B cell (primary cell): Measurements from ENCODE around the gene KRT84. TPM values are rescaled to one million over a fixed set of nuclear protein-coding genes. Genes with fewer than 3 reads are reported as not detected.

Experiments used
- ATAC-seq: fragments of 200-7000 bp; cut with Tn5 transposase; one replicate; pipeline ENCODE4 v1.10.0; 2021; ENCODE audit warnings: low read depth, mild to moderate bottlenecking, moderate number of reproducible peaks, moderate library complexity
- CTCF ChIA-PET: fragments of 350-600 bp; sonication (Branson Sonifier 250); formaldehyde crosslinking; loops from one replicate; lab custom pipeline; 2021; ENCODE audit warnings: antibody characterized with exemption, inconsistent platforms; lab: Charles Lee
- POLR2A ChIA-PET: fragments of 350-600 bp; sonication (Branson Sonifier 250); formaldehyde crosslinking; loops from one replicate; lab custom pipeline; 2021; ENCODE audit warnings: antibody characterized with exemption; lab: Charles Lee
- DNase-seq: peaks from one replicate; pipeline ENCODE4 v3.0.0; 2013
- H2AFZ ChIP-seq: 2 replicates; pipeline ENCODE4 v1.6.1; 2012; ENCODE audit warnings: mild to moderate bottlenecking, low read depth, low read length; ENCODE audit not compliant: insufficient read depth, poor library complexity, severe bottlenecking
- H3K27ac ChIP-seq, 2 donors: 1 replicate in 1 of 2; 2 replicates in 1 of 2; pipeline ENCODE4 v1.5.1; 2012 to 2013; ENCODE audit warnings: low read length in 2 of 2, mild to moderate bottlenecking in 2 of 2, moderate library complexity in 1 of 2
- H3K27me3 ChIP-seq, 4 experiments: fragments of 200-600 bp in 1 of 4; sonication (generic) in 1 of 4; replicated peaks in 1 of 4; 1 replicate in 2 of 4; 2 replicates in 2 of 4; pipeline versions ENCODE4 v1.6.1 to v1.7.0; 2013 to 2016; ENCODE audit warnings: low read length in 3 of 4, mild to moderate bottlenecking in 2 of 4, mixed read lengths in 1 of 4, moderate library complexity in 1 of 4; ENCODE audit not compliant: insufficient read depth in 4 of 4, control insufficient read depth in 3 of 4; ENCODE audit errors: control extremely low read depth in 1 of 4
- H3K36me3 ChIP-seq, 2 experiments: replicated peaks in 1 of 2; 1 replicate in 1 of 2; 2 replicates in 1 of 2; pipeline versions ENCODE4 v1.6.1 to v1.7.1; 2013; ENCODE audit warnings: low read length in 1 of 2; ENCODE audit not compliant: insufficient read depth in 2 of 2, control insufficient read depth in 1 of 2; ENCODE audit errors: control extremely low read depth in 1 of 2, extremely low read depth in 1 of 2
- H3K4me1 ChIP-seq, 2 donors: fragments of 200-600 bp in 1 of 2; sonication (generic) in 1 of 2; 1 replicate in 1 of 2; 2 replicates in 1 of 2; pipeline versions ENCODE4 v1.5.1 to v1.6.1; 2013 to 2017; ENCODE audit warnings: low read length in 2 of 2; ENCODE audit not compliant: control insufficient read depth in 2 of 2, insufficient read depth in 2 of 2
- H3K4me2 ChIP-seq: replicated peaks from 2 replicates; pipeline ENCODE3; 2012; ENCODE audit warnings: mild to moderate bottlenecking, low read depth, low read length; ENCODE audit not compliant: poor library complexity, severe bottlenecking
- H3K4me3 ChIP-seq, 5 experiments: fragments of 200-600 bp in 1 of 5; sonication (generic) in 1 of 5; 1 replicate in 3 of 5; 2 replicates in 2 of 5; pipeline versions ENCODE4 v1.5.1 to v1.7.0; 2011 to 2016; ENCODE audit warnings: low read length in 4 of 5, mild to moderate bottlenecking in 4 of 5, low read depth in 2 of 5, control low read depth in 1 of 5, moderate library complexity in 1 of 5; ENCODE audit not compliant: insufficient read depth in 1 of 5; ENCODE audit errors: control extremely low read depth in 1 of 5, extremely low read depth in 1 of 5
- H3K79me2 ChIP-seq: fragments of 200-600 bp; sonication (generic); one replicate; pipeline ENCODE4 v1.6.0; 2016; ENCODE audit warnings: low read length; ENCODE audit not compliant: control insufficient read depth, insufficient read depth
- H3K9ac ChIP-seq: fragments of 200-600 bp; sonication (generic); 2 replicates; pipeline ENCODE4 v1.6.1; 2017; ENCODE audit warnings: mild to moderate bottlenecking, low read length, moderate library complexity
- H3K9me3 ChIP-seq, 3 donors: one replicate each; pipeline versions ENCODE4 v1.6.1 to v1.7.1; 2013; ENCODE audit warnings: low read length in 2 of 3; ENCODE audit not compliant: control insufficient read depth in 2 of 3, insufficient read depth in 1 of 3; ENCODE audit errors: control extremely low read depth in 1 of 3
- H4K20me1 ChIP-seq: 2 replicates; pipeline ENCODE4 v1.6.0; 2012; ENCODE audit warnings: mild to moderate bottlenecking, low read length; ENCODE audit not compliant: insufficient read depth, control insufficient read depth, poor library complexity, severe bottlenecking
- H3K27ac Mint-ChIP-seq: one replicate; pipeline ENCODE4 v1.8.0; 2021; ENCODE audit warnings: mixed read lengths
- H3K27me3 Mint-ChIP-seq: one replicate; pipeline ENCODE4 v1.8.0; 2021; ENCODE audit warnings: mixed read lengths
- H3K4me1 Mint-ChIP-seq: one replicate; pipeline ENCODE4 v1.8.0; 2021; ENCODE audit warnings: mixed read lengths
- H3K4me3 Mint-ChIP-seq: one replicate; pipeline ENCODE4 v1.8.0; 2021; ENCODE audit warnings: mixed read lengths
- H3K9me3 Mint-ChIP-seq: one replicate; pipeline ENCODE4 v1.8.0; 2022; ENCODE audit warnings: mixed read lengths; ENCODE audit not compliant: insufficient read depth
- EZH2 ChIP-seq: IDR thresholded peaks from 2 replicates; pipeline ENCODE4 v1.6.1; 2012; ENCODE audit warnings: borderline replicate concordance, low read depth, mild to moderate bottlenecking, moderate library complexity, low read length; ENCODE audit not compliant: insufficient read depth, poor library complexity, severe bottlenecking
- whole genome bisulfite sequencing: methylation state at CpG from one replicate; pipeline ENCODE4 v1.1.5; 2013; ENCODE audit warnings: missing lambda C conversion rate; ENCODE audit not compliant: insufficient coverage; 5-methylcytosine and 5-hydroxymethylcytosine counted together
- intact Hi-C: fragments of 100-400 bp; cut with micrococcal nuclease; formaldehyde crosslinking; loops from one replicate; pipeline ENCODE4 v1.10.0; 2022
- polyA plus RNA-seq: library from polyadenylated mRNA; depleted of rRNA; stranded (reverse); fragments of >200 nt; gene quantifications from 2 replicates; pipeline ENCODE4 v1.2.3, GENCODE V29; 2012
- total RNA-seq, 2 donors: library from RNA; stranded (reverse); fragments of 120-200 nt in 1 of 2; gene quantifications; 1 replicate in 1 of 2; 2 replicates in 1 of 2; pipeline versions ENCODE4 v1.2.3 to v1.2.4, GENCODE V29; 2013 to 2022
- TF ChIP-seq, protein P1 (sequence below): fragments of 200-600 bp; IDR thresholded peaks from one replicate; pipeline ENCODE4 v1.8.0; 2022; ENCODE audit warnings: antibody characterized with exemption, mild to moderate bottlenecking

Gene KRT84
- total and polyA plus RNA-seq, 2 donors (not counting 1 experiment from before 2014, with no cell fraction given): not detected

DNA sequence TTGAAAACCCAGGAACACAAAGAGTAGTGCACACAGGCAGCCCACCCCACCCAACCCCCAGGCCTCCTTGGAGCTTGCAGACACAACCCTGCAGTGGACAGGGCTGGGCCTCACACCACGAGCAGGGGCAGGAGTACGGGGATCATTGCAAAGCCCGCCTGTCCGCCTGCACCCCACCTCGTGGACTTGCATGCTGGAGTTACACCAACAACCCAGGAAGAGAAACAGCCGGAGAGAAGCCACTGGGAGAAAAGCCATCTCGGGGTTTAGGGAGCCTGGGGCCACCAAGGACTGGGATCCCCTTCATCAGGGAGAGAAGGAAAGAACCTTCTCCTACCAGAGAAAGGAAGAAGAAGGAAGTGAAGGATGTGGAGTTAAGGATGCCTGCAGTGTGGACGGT is 8.2 kb downstream of the KRT84 start:
- Histone ChIP-seq H3K4me3 (no peak overlapping the region), H3K4me2 (no peak overlapping the region), H3K4me1 (no peaks in the 10 kb centered on the region), H3K27me3 (peaks cover 0 to 7% (median 1%) of the 10 kb centered on the region in 4 experiments), H2AFZ (no peak overlapping the region), H3K36me3 (no peaks in the 10 kb centered on the region), H4K20me1 (no peaks in the 10 kb centered on the region), H3K9me3 (no peaks in the 10 kb centered on the region), H3K27ac (no peak overlapping the region), H3K79me2 (no peaks in the 10 kb centered on the region), H3K9ac (no peak overlapping the region)
- H3K27me3 Mint-ChIP-seq: peaks cover 36% of the 10 kb centered on the region
- TF ChIP-seq, protein P1, sequence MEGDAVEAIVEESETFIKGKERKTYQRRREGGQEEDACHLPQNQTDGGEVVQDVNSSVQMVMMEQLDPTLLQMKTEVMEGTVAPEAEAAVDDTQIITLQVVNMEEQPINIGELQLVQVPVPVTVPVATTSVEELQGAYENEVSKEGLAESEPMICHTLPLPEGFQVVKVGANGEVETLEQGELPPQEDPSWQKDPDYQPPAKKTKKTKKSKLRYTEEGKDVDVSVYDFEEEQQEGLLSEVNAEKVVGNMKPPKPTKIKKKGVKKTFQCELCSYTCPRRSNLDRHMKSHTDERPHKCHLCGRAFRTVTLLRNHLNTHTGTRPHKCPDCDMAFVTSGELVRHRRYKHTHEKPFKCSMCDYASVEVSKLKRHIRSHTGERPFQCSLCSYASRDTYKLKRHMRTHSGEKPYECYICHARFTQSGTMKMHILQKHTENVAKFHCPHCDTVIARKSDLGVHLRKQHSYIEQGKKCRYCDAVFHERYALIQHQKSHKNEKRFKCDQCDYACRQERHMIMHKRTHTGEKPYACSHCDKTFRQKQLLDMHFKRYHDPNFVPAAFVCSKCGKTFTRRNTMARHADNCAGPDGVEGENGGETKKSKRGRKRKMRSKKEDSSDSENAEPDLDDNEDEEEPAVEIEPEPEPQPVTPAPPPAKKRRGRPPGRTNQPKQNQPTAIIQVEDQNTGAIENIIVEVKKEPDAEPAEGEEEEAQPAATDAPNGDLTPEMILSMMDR: no peak
- TF ChIP-seq EZH2: no peak
- ChIA-PET POLR2A (no interaction called here), CTCF (no interaction called here)
- DNase-seq: no peak
- no peak overlapping the region for H3K4me3 Mint-ChIP-seq
- no peak overlapping the region for H3K27ac Mint-ChIP-seq
- peaks cover 3% of the 10 kb centered on the region for H3K9me3 Mint-ChIP-seq
- H3K4me1 Mint-ChIP-seq: no peaks in the 10 kb centered on the region
- ATAC-seq: no peak
- intact Hi-C loops: no loop called here
- 80% methylated on average over 5 of the region's 8 CpGs for WGBS

DNA sequence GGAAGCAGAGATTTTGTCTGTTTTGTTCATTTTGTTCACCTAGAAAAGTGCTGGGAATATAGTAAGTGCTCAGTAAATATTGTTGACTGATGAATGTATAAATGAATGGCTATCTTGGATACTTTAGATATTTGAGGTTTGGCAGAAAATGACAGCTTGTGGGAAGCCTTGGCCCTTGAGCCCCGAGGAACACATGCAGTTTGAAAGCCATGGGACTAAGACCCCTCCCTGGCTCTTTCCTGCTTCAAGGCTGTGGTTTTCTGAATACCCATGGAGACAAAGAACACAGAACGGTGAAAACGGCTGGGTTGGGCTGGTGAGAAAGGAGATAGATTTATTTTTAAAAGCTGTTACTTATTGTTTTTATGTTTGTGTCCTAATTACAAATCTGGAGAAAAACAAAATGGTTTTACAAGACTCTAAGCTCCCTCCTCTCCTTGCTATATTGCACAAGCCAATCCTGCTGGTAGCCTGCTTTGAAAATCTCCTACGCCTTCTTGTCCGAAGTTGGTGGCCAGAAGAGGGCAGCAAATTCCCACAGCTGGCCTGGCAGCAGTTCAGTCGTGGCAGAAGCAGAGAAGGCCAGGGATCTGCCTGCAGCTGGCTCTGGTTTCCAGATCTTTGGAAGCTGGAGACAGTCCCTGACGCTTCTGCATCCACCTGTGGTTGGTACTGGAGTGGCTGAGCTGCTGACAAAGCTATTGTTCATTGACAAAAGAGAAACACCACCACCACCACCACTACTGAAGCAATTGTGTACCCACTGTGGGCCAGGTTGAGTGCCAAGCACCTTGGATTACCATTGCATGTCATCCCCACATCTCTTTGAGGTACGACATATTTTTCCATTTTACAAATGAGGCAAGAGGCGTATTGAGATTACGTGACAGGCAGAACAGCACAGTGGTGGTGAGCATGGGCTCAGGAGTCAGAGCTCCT is 13.0 kb downstream of the KRT84 start:
- Histone ChIP-seq H3K4me2 (no peak overlapping the region), H3K9ac (no peak overlapping the region), H4K20me1 (no peaks in the 10 kb centered on the region), H3K4me1 (no peaks in the 10 kb centered on the region), H2AFZ (no peak overlapping the region), H3K9me3 (no peaks in the 10 kb centered on the region), H3K27ac (no peak overlapping the region), H3K79me2 (no peaks in the 10 kb centered on the region), H3K36me3 (no peaks in the 10 kb centered on the region), H3K4me3 (no peak overlapping the region), H3K27me3 (peaks cover 0 to 11% (median 4%) of the 10 kb centered on the region in 4 experiments)
- POLR2A ChIA-PET: no interaction called here
- ATAC-seq (no peak), DNase-seq (peak; percentile 39)
- CTCF ChIA-PET: interaction anchor here (0.6 to 3.0 kb wide), 5 partner anchors 11 to 797 kb away, joined by 3 to 16 read pairs (median 7); no protein-coding TSS in a partner anchor
- peaks cover 33% of the 10 kb centered on the region for H3K27me3 Mint-ChIP-seq
- no peak overlapping the region for H3K27ac Mint-ChIP-seq
- TF ChIP-seq EZH2: no peak
- TF ChIP-seq, protein P1: peak; percentile 34
- no peaks in the 10 kb centered on the region for H3K4me1 Mint-ChIP-seq
- whole genome bisulfite sequencing: 20% methylated on average over 6 of the region's 10 CpGs
- intact Hi-C loops: loop anchor here (2.0 kb wide), 1 partner anchor 506 kb away; no protein-coding TSS in a partner anchor
- H3K4me3 Mint-ChIP-seq: no peak overlapping the region
- peaks cover 3% of the 10 kb centered on the region for H3K9me3 Mint-ChIP-seq
